Measurements from ENCODE around the gene MTX3. TPM values are rescaled to one million over a fixed set of nuclear protein-coding genes. Genes with fewer than 3 reads are reported as not detected.

The MTX3 gene
- total RNA-seq, 1 experiment from 2014 or later, result 15.6 TPM

- no peak for DNase-seq (ENCODE audit: low read depth)
Observed at GRCh38 chr5:79936002-79936645, 54.9 kb downstream of the MTX3 start.

GRCh38 chr5:79934681-79935080 lies 56.4 kb downstream of the MTX3 start:
- no peak for DNase-seq (ENCODE audit: low read depth)

- DNase-seq (ENCODE audit: low read depth), result no peak
Observed at GRCh38 chr5:79932510-79933504, 58.3 kb downstream of the MTX3 start.

GRCh38 chr5:79931866-79932265 lies 59.2 kb downstream of the MTX3 start:
- DNase-seq (ENCODE audit: low read depth), result no peak

- no peak for DNase-seq (ENCODE audit: low read depth)
Observed at GRCh38 chr5:79931409-79931808, 59.7 kb downstream of the MTX3 start.

GRCh38 chr5:79929095-79929494 lies 62.0 kb downstream of the MTX3 start:
- DNase-seq (ENCODE audit: low read depth), result no peak

Other genes with a start within 250 kb of the MTX3 start
- under 0.01 and 0.36 TPM in 2 replicates for gene THBS4, start 44.1 kb upstream of the MTX3 start, total RNA-seq (2014; rRNA removed; shearing (Covaris generic))